ENCODE data around the gene PLAAT4. TPM values are rescaled to one million over a fixed set of nuclear protein-coding genes. Genes with fewer than 3 reads are reported as not detected.
"Not testable (repeated sequence)": the region's sequence is repeated elsewhere in the genome, so short reads cannot be mapped to it uniquely, and the experiment has no call there.

Gene PLAAT4
- total RNA-seq, 1 experiment from 2014 or later, result 0.52 TPM

DNA sequence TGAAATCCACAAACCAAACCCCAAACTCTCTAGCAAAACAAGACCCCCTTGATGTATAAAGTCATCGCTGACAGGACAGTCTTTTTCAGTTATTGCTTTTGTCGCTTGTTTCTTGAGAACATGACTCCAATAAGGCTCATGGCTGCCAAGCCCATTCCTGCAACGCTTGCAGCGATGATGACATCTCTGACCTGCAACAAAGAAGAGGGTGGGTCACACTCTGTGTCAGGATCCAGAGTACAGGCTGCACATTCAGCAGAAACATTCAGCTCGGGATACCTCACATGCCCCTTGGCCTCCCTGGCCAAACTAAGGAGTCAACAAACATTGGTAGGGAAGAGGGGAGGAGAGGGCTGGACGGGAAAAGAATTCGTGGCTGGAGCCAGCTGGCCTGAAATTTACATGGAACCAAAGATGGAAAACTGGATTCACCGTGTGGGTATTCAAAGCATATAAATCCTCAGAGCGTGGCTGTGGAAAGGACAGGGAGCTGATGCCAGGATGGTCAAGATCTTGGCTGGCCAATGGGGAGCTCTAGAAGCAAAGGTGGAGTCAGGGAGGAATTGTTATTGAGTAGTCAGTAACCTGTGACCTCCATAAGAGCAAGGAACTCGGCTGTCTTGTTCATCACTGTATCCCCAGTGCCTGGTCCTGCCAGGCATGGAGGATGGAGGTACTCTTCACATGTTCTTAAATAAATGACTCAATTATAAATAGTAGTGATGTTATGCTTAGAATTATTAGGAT, 38.4 kb downstream of the PLAAT4 start:
- Histone ChIP-seq H3K36me3 (ENCODE audit: control insufficient read depth in 1 of 2, insufficient read depth in 2 of 2, low read length in 2 of 2) (no peaks in the 10 kb centered on the region), H3K4me1 (ENCODE audit: control insufficient read depth in 1 of 2, insufficient read depth in 2 of 2, low read length in 2 of 2) (no peaks in the 10 kb centered on the region), H3K4me3 (replicated peaks in 1 of 2; ENCODE audit: low read depth in 1 of 2, low read length in 2 of 2) (no peak overlapping the region), H3K27ac (ENCODE audit: low read depth, low read length) (no peak overlapping the region), H3K9me3 (ENCODE audit: control insufficient read depth in 1 of 2, insufficient read depth in 1 of 2, low read depth in 1 of 2, low read length in 2 of 2) (no peaks in the 10 kb centered on the region), H3K27me3 (ENCODE audit: insufficient read depth, low read length) (no peaks in the 10 kb centered on the region), H3K9ac (ENCODE audit: low read length) (no peak overlapping the region), H4K20me1 (ENCODE audit: insufficient read depth) (no peaks in the 10 kb centered on the region), H3K79me2 (ENCODE audit: insufficient read depth, low read length) (no peaks in the 10 kb centered on the region), H3K4me2 (ENCODE audit: low read length) (no peak overlapping the region), H2AFZ (ENCODE audit: low read depth, low read length, poor library complexity, severe bottlenecking) (no peak overlapping the region), H3K9me2 (ENCODE audit: insufficient read depth) (no peaks in the 10 kb centered on the region)
- intact Hi-C loops (cut with micrococcal nuclease), result no loop called here
- DNase-seq (ENCODE audit: low read depth, low spot score) (no peak), ATAC-seq (no peak)
- POLR2A ChIA-PET, result no interaction called here
- TF ChIP-seq, protein P1, sequence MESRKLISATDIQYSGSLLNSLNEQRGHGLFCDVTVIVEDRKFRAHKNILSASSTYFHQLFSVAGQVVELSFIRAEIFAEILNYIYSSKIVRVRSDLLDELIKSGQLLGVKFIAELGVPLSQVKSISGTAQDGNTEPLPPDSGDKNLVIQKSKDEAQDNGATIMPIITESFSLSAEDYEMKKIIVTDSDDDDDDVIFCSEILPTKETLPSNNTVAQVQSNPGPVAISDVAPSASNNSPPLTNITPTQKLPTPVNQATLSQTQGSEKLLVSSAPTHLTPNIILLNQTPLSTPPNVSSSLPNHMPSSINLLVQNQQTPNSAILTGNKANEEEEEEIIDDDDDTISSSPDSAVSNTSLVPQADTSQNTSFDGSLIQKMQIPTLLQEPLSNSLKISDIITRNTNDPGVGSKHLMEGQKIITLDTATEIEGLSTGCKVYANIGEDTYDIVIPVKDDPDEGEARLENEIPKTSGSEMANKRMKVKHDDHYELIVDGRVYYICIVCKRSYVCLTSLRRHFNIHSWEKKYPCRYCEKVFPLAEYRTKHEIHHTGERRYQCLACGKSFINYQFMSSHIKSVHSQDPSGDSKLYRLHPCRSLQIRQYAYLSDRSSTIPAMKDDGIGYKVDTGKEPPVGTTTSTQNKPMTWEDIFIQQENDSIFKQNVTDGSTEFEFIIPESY (IDR thresholded peaks at IDR 0.05; ENCODE audit: extremely low read depth, insufficient replicate concordance, low read length), result no peak
- TF ChIP-seq TCF7L2 (IDR thresholded peaks at IDR 0.05; ENCODE audit: borderline replicate concordance, extremely low read depth, insufficient read depth, insufficient read length), result no peak
- BruUV-seq (replicated peaks), result no TSS peak
- RAD21 ChIA-PET (ENCODE audit: low non-redundant PET in 1 of 2, low total read pairs in 2 of 2, uncharacterized antibody in 2 of 2, unreplicated experiment in 2 of 2), result interaction anchor here in 1 of 2 experiments (0.5 kb wide), 1 partner anchor 181 kb away, joined by 3 read pairs; no protein-coding TSS in a partner anchor
- CTCF ChIA-PET, result no interaction called here

DNA sequence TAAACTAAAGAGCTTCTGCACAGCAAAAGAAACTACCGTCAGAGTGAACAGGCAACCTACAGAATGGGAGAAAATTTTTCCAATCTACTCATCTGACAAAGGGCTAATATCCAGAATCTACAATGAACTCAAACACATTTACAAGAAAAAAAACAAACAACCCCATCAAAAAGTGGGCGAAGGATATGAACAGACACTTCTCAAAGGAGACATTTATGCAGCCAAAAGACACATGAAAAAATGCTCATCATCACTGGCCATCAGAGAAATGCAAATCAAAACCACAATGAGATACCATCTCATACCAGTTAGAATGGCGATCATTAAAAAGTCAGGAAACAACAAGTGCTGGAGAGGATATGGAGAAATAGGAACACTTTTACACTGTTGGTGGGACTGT, 42.3 kb downstream of the PLAAT4 start:
- H3K4me2 ChIP-seq (ENCODE audit: low read length); H2AFZ ChIP-seq (ENCODE audit: low read depth, low read length, poor library complexity, severe bottlenecking); H3K4me1 ChIP-seq (ENCODE audit: control insufficient read depth in 1 of 2, insufficient read depth in 2 of 2, low read length in 2 of 2); H3K79me2 ChIP-seq (ENCODE audit: insufficient read depth, low read length); H4K20me1 ChIP-seq (ENCODE audit: insufficient read depth); H3K9ac ChIP-seq (ENCODE audit: low read length); CTCF ChIA-PET; H3K36me3 ChIP-seq (ENCODE audit: control insufficient read depth in 1 of 2, insufficient read depth in 2 of 2, low read length in 2 of 2); RAD21 ChIA-PET (ENCODE audit: low non-redundant PET in 1 of 2, low total read pairs in 2 of 2, uncharacterized antibody in 2 of 2, unreplicated experiment in 2 of 2); H3K9me3 ChIP-seq (ENCODE audit: control insufficient read depth in 1 of 2, insufficient read depth in 1 of 2, low read depth in 1 of 2, low read length in 2 of 2); H3K9me2 ChIP-seq (ENCODE audit: insufficient read depth); H3K27me3 ChIP-seq (ENCODE audit: insufficient read depth, low read length); DNase-seq (ENCODE audit: low read depth, low spot score); H3K27ac ChIP-seq (ENCODE audit: low read depth, low read length); H3K4me3 ChIP-seq (replicated peaks in 1 of 2; ENCODE audit: low read depth in 1 of 2, low read length in 2 of 2); ATAC-seq; intact Hi-C loops (cut with micrococcal nuclease); BruUV-seq (replicated peaks); POLR2A ChIA-PET: not testable (repeated sequence)

DNA sequence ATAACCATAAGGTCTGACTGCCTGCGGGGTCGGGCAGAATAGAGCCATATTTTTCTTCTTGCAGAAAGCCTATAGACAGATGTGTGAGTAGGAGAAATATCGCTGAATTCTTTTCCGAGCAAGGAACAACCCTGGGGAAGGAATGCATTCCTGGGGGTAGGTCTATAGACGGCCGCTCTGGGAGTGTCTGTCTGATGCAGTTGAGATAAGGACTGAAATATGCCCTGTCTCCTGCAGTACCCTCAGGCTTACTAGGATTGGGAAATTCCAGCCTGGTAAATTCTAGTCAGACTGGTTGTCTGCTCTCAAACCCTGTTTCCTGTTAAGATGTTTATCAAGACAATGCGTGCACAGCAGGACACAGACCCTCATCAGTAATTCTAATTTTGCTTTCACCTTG, 44.6 kb downstream of the PLAAT4 start:
- H2AFZ ChIP-seq (ENCODE audit: low read depth, low read length, poor library complexity, severe bottlenecking); H3K36me3 ChIP-seq (ENCODE audit: control insufficient read depth in 1 of 2, insufficient read depth in 2 of 2, low read length in 2 of 2); ATAC-seq; H4K20me1 ChIP-seq (ENCODE audit: insufficient read depth); H3K79me2 ChIP-seq (ENCODE audit: insufficient read depth, low read length); POLR2A ChIA-PET; H3K27ac ChIP-seq (ENCODE audit: low read depth, low read length); H3K4me2 ChIP-seq (ENCODE audit: low read length); H3K9me2 ChIP-seq (ENCODE audit: insufficient read depth); intact Hi-C loops (cut with micrococcal nuclease); H3K9me3 ChIP-seq (ENCODE audit: control insufficient read depth in 1 of 2, insufficient read depth in 1 of 2, low read depth in 1 of 2, low read length in 2 of 2); CTCF ChIA-PET; DNase-seq (ENCODE audit: low read depth, low spot score); BruUV-seq (replicated peaks); H3K9ac ChIP-seq (ENCODE audit: low read length); H3K4me1 ChIP-seq (ENCODE audit: control insufficient read depth in 1 of 2, insufficient read depth in 2 of 2, low read length in 2 of 2); H3K27me3 ChIP-seq (ENCODE audit: insufficient read depth, low read length); H3K4me3 ChIP-seq (replicated peaks in 1 of 2; ENCODE audit: low read depth in 1 of 2, low read length in 2 of 2); RAD21 ChIA-PET (ENCODE audit: low non-redundant PET in 1 of 2, low total read pairs in 2 of 2, uncharacterized antibody in 2 of 2, unreplicated experiment in 2 of 2): not testable (repeated sequence)
